HL-60 (cell line): ENCODE measurements around the gene DUSP19.

ENCODE experiments used
- DNase-seq, 2 experiments: peaks; one replicate each; pipeline ENCODE4 v3.0.0-alpha.2; 2010 to 2020; ENCODE audit warnings: low read depth in 1 of 2, low spot score in 1 of 2
- H3K27ac ChIP-seq: fragments of 250-450 bp; sonication (Bioruptor Pico); replicated peaks from 2 replicates; pipeline ENCODE4 v1.5.1; 2020; ENCODE audit warnings: mild to moderate bottlenecking, moderate library complexity
- H3K27me3 ChIP-seq: fragments of 250-450 bp; sonication (Bioruptor Pico); 2 replicates; pipeline ENCODE4 v1.5.1; 2021; ENCODE audit warnings: mild to moderate bottlenecking, moderate library complexity; ENCODE audit not compliant: insufficient read depth, poor library complexity, severe bottlenecking
- H3K4me3 ChIP-seq: replicated peaks from 2 replicates; pipeline ENCODE4 v1.5.1; 2011; ENCODE audit warnings: mild to moderate bottlenecking, control low read depth, low read length; ENCODE audit not compliant: insufficient read depth
- CTCF ChIP-seq: IDR thresholded peaks from one replicate; pipeline ENCODE4 v1.5.1; 2011; ENCODE audit warnings: low read length, control low read depth, inconsistent platforms; ENCODE audit not compliant: insufficient read depth
- GABPA ChIP-seq: IDR thresholded peaks from 2 replicates; pipeline ENCODE4 v1.6.1; 2012; ENCODE audit warnings: low read depth
- POLR2AphosphoS5 ChIP-seq: IDR thresholded peaks from 2 replicates; pipeline ENCODE4 v1.6.1; 2012; ENCODE audit warnings: low read depth
- REST ChIP-seq: IDR thresholded peaks from 2 replicates; pipeline ENCODE4 v1.6.1; 2012; ENCODE audit warnings: low read depth; ENCODE audit not compliant: insufficient replicate concordance
- SPI1 ChIP-seq: IDR thresholded peaks from 2 replicates; pipeline ENCODE4 v1.6.1; 2012; ENCODE audit warnings: low read depth, mild to moderate bottlenecking, borderline replicate concordance

Gene DUSP19

GRCh38 chr2:183091954-183092345 lies 13.4 kb downstream of the DUSP19 start:
- no peak overlapping the region for H3K27ac ChIP-seq
- no peaks in the 10 kb centered on the region for H3K27me3 ChIP-seq
- TF ChIP-seq REST = no peak
- TF ChIP-seq SPI1 = no peak
- TF ChIP-seq POLR2AphosphoS5 = no peak
- TF ChIP-seq CTCF = no peak
- TF ChIP-seq GABPA = no peak
- no peak overlapping the region for H3K4me3 ChIP-seq
- DNase-seq = no peak

- H3K4me3 ChIP-seq = no peak overlapping the region
- DNase-seq = no peak
- no peaks in the 10 kb centered on the region for H3K27me3 ChIP-seq
- TF ChIP-seq REST (no peak), GABPA (no peak), CTCF (no peak), POLR2AphosphoS5 (no peak), SPI1 (no peak)
- no peak overlapping the region for H3K27ac ChIP-seq
Observed at GRCh38 chr2:183093857-183094657, 15.5 kb downstream of the DUSP19 start.

- DNase-seq = no peak
- Histone ChIP-seq H3K27me3 (no peaks in the 10 kb centered on the region), H3K4me3 (no peak overlapping the region), H3K27ac (no peak overlapping the region)
- TF ChIP-seq CTCF (no peak), REST (no peak), SPI1 (no peak), GABPA (no peak), POLR2AphosphoS5 (no peak)
Observed at GRCh38 chr2:183105402-183106134, 27.0 kb downstream of the DUSP19 start.
